ENCODE measurements around the gene NCAM1. TPM values are rescaled to one million over a fixed set of nuclear protein-coding genes. Genes with fewer than 3 reads are reported as not detected.

NCAM1 gene
- total RNA-seq, 1 donor from 2014 or later: 76.7 TPM

- no peaks in the 10 kb centered on the region for H3K27me3 Mint-ChIP-seq (ENCODE audit: low read depth)
- no peaks in the 10 kb centered on the region for H3K9me3 Mint-ChIP-seq
- peaks cover 46% of the 10 kb centered on the region for H3K4me1 Mint-ChIP-seq
- no peak overlapping the region for H3K27ac Mint-ChIP-seq (ENCODE audit: unreplicated experiment)
- DNase-seq (ENCODE audit: low read depth, low spot score): no peak
- H3K4me3 Mint-ChIP-seq: no peak overlapping the region
- no peak for TF ChIP-seq CTCF (conservative IDR thresholded peaks at IDR 0.05)
- peaks cover 3% of the 10 kb centered on the region for H3K36me3 Mint-ChIP-seq (ENCODE audit: low read depth)
These were observed 231.1 kb downstream of the NCAM1 start for GRCh38 chr11:113192121-113192925.

- H3K27me3 Mint-ChIP-seq (ENCODE audit: low read depth): no peaks in the 10 kb centered on the region
- no peak for TF ChIP-seq CTCF (conservative IDR thresholded peaks at IDR 0.05)
- H3K4me3 Mint-ChIP-seq: no peak overlapping the region
- no peak overlapping the region for H3K27ac Mint-ChIP-seq (ENCODE audit: unreplicated experiment)
- no peaks in the 10 kb centered on the region for H3K9me3 Mint-ChIP-seq
- DNase-seq (ENCODE audit: low read depth, low spot score): no peak
- peaks cover 3% of the 10 kb centered on the region for H3K36me3 Mint-ChIP-seq (ENCODE audit: low read depth)
- H3K4me1 Mint-ChIP-seq: peaks cover 43% of the 10 kb centered on the region
These were observed 231.8 kb downstream of the NCAM1 start for GRCh38 chr11:113193016-113193415.

DNA sequence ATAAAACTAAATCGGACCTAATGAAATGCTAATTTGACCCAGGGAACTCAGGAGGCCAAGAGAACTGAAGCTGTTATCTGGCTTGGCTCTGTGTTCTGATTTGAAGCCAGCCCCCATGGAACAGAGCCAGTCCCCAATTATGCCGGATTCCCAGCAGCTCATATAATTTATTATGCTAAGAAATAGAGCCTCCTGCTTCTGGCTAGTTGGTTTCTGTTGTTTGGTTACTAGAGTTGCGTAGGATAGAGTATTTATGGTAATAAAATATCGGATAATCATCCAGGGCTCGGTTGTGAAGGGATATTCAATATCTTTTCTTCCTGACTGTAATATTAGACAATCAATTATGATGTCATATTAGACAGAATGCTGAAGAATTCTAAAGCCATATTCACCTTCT lies 232.7 kb downstream of the NCAM1 start:
- no peak for DNase-seq (ENCODE audit: low read depth, low spot score)
- no peak for TF ChIP-seq CTCF (conservative IDR thresholded peaks at IDR 0.05)
- Mint-ChIP-seq H3K27me3 (ENCODE audit: low read depth) (no peaks in the 10 kb centered on the region), H3K27ac (ENCODE audit: unreplicated experiment) (no peak overlapping the region), H3K4me1 (peaks cover 41% of the 10 kb centered on the region), H3K36me3 (ENCODE audit: low read depth) (peaks cover 3% of the 10 kb centered on the region), H3K9me3 (no peaks in the 10 kb centered on the region), H3K4me3 (no peak overlapping the region)

DNA sequence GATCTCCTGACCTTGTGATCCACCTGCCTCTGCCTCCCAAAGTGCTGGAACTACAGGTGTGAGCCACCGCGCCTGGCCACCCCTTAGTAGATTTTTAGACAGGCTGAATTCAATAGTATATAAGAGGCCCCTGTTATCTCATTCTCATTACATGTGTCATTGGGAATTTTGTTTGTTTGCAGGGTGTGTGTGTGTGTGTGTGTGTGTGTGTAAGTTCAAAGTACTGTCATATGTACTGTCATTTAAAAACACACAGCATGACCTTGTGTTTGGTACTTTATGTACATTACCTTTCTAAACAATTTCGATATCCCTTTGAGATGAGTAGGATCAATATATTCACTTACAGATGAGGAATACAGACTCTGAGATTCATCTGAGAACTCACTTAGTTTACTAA lies 234.5 kb downstream of the NCAM1 start:
- Mint-ChIP-seq H3K36me3 (ENCODE audit: low read depth) (peaks cover 3% of the 10 kb centered on the region), H3K4me3 (no peak overlapping the region), H3K27ac (ENCODE audit: unreplicated experiment) (no peak overlapping the region), H3K4me1 (peaks cover 34% of the 10 kb centered on the region), H3K9me3 (no peaks in the 10 kb centered on the region), H3K27me3 (ENCODE audit: low read depth) (no peaks in the 10 kb centered on the region)
- DNase-seq (ENCODE audit: low read depth, low spot score): no peak
- TF ChIP-seq CTCF (conservative IDR thresholded peaks at IDR 0.05): no peak

DNA sequence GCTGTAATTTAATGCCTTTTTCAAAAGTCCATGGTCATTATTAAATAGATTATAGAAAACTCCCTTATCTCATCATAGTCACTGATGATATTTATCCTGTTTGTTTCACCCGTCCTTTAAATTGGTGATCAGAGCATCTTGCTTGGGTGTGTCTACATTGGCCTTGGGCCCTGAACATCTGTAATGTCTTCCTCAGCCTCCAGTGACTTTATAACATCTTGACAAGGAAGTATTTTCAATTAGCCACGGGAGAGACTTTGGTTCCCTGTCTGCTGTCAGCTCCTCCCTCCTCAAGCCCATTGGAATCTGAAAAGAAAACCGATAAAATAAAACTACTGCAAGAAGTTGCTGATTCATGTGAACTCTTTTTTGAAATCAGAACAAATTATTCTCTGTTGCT lies 236.2 kb downstream of the NCAM1 start:
- H3K4me1 Mint-ChIP-seq: peaks cover 31% of the 10 kb centered on the region
- H3K36me3 Mint-ChIP-seq (ENCODE audit: low read depth): peaks cover 3% of the 10 kb centered on the region
- no peak for DNase-seq (ENCODE audit: low read depth, low spot score)
- H3K27ac Mint-ChIP-seq (ENCODE audit: unreplicated experiment): no peak overlapping the region
- no peaks in the 10 kb centered on the region for H3K9me3 Mint-ChIP-seq
- H3K4me3 Mint-ChIP-seq: no peak overlapping the region
- TF ChIP-seq CTCF (conservative IDR thresholded peaks at IDR 0.05): no peak
- no peaks in the 10 kb centered on the region for H3K27me3 Mint-ChIP-seq (ENCODE audit: low read depth)

Data from neural crest cell (in vitro differentiated cells).